Hepatic stellate cell (primary cell): ENCODE measurements around the gene ARL3.
"Not testable (repeated sequence)": the region's sequence is repeated elsewhere in the genome, so short reads cannot be mapped to it uniquely, and the experiment has no call there.

Experiments
- DNase-seq: peaks from one replicate; pipeline ENCODE4 v3.0.0; 2011; ENCODE audit warnings: low spot score

ARL3 gene

GRCh38 chr10:102704915-102705314 lies 9.3 kb downstream of the ARL3 start:
- no peak for DNase-seq

GRCh38 chr10:102702742-102703141 lies 11.5 kb downstream of the ARL3 start:
- no peak for DNase-seq

GRCh38 chr10:102701796-102702195 lies 12.4 kb downstream of the ARL3 start:
- DNase-seq, result no peak

GRCh38 chr10:102701272-102701671 lies 12.9 kb downstream of the ARL3 start:
- DNase-seq, result no peak

GRCh38 chr10:102698894-102699293 lies 15.3 kb downstream of the ARL3 start:
- no peak for DNase-seq

GRCh38 chr10:102696736-102697135 lies 17.5 kb downstream of the ARL3 start:
- DNase-seq, result no peak

- DNase-seq, result not testable (repeated sequence)
Observed at GRCh38 chr10:102695401-102695800, 18.8 kb downstream of the ARL3 start.

GRCh38 chr10:102691285-102692066 lies 22.7 kb downstream of the ARL3 start:
- DNase-seq, result no peak

GRCh38 chr10:102683736-102684135 lies 30.5 kb downstream of the ARL3 start:
- no peak for DNase-seq

- no peak for DNase-seq
Observed at GRCh38 chr10:102682981-102683380, 31.2 kb downstream of the ARL3 start.

GRCh38 chr10:102682416-102682815 lies 31.8 kb downstream of the ARL3 start:
- DNase-seq, result no peak

- DNase-seq, result no peak
Observed at GRCh38 chr10:102681696-102682095, 32.5 kb downstream of the ARL3 start.

GRCh38 chr10:102679596-102679995 lies 34.6 kb downstream of the ARL3 start:
- no peak for DNase-seq

- DNase-seq, result peak; percentile 68
Observed at GRCh38 chr10:102678842-102679289, 35.3 kb downstream of the ARL3 start.

GRCh38 chr10:102678068-102678400 lies 36.2 kb downstream of the ARL3 start:
- no peak for DNase-seq

GRCh38 chr10:102677331-102678067 lies 36.7 kb downstream of the ARL3 start:
- no peak for DNase-seq

- no peak for DNase-seq
Observed at GRCh38 chr10:102676534-102677315, 37.5 kb downstream of the ARL3 start.

GRCh38 chr10:102675666-102676533 lies 38.3 kb downstream of the ARL3 start:
- DNase-seq, result peak; percentile 83

- no peak for DNase-seq
Observed at GRCh38 chr10:102675011-102675665, 39.1 kb downstream of the ARL3 start.

- no peak for DNase-seq
Observed at GRCh38 chr10:102674566-102674965, 39.6 kb downstream of the ARL3 start.

GRCh38 chr10:102673819-102674511 lies 40.2 kb downstream of the ARL3 start:
- DNase-seq, result peak; percentile 92
